ENCODE results near the gene ZFR2. TPM values are rescaled to one million over a fixed set of nuclear protein-coding genes. Genes with fewer than 3 reads are reported as not detected.
"Not testable (repeated sequence)": the region's sequence is repeated elsewhere in the genome, so short reads cannot be mapped to it uniquely, and the experiment has no call there.

The ZFR2 gene
- total RNA-seq, 1 experiment from 2014 or later = not detected

DNA sequence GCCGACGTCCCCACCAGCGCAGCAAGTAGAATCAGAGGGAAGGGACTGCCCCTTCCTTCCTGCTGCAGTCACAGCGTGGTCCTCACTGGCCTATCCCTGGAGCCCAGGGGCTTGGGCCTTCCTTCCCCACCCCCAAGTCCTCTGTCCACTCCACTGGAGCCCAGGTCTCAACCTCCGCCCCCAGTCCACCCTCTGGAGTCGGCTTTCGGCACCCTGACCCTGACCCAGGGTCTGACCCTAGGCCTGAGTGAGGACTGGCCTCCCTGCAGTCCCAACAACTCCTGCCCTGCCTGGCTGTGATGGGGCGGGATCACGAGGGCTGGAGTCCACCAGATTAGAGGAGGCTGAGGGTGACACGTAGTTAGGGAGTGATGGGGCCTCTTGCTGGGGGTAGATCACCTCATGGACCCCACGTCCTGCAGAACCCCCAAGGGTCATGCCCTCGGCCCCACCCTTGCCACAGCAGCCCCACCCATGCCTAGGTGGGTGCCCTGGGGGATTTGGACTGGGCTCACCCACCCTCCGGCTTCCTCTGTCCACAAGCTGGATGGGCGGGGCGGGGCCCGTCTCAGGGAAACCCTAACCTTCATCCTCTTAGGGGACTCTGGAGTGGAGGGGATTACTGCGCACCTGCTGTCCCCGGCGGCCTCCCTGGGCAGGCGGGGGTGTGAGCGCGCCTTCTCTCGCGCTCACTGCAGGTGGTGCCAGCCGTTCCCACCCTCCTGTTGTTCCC, 100.7 kb downstream of the ZFR2 start:
- H3K27ac Mint-ChIP-seq (ENCODE audit: unreplicated experiment) = no peak overlapping the region
- H3K9me3 Mint-ChIP-seq (ENCODE audit: low read depth, unreplicated experiment) = no peaks in the 10 kb centered on the region
- TF ChIP-seq, protein P1, sequence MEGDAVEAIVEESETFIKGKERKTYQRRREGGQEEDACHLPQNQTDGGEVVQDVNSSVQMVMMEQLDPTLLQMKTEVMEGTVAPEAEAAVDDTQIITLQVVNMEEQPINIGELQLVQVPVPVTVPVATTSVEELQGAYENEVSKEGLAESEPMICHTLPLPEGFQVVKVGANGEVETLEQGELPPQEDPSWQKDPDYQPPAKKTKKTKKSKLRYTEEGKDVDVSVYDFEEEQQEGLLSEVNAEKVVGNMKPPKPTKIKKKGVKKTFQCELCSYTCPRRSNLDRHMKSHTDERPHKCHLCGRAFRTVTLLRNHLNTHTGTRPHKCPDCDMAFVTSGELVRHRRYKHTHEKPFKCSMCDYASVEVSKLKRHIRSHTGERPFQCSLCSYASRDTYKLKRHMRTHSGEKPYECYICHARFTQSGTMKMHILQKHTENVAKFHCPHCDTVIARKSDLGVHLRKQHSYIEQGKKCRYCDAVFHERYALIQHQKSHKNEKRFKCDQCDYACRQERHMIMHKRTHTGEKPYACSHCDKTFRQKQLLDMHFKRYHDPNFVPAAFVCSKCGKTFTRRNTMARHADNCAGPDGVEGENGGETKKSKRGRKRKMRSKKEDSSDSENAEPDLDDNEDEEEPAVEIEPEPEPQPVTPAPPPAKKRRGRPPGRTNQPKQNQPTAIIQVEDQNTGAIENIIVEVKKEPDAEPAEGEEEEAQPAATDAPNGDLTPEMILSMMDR (IDR thresholded peaks at IDR 0.05; ENCODE audit: unreplicated experiment) = no peak
- H3K36me3 Mint-ChIP-seq (ENCODE audit: insufficient read depth, unreplicated experiment) = peaks cover 5% of the 10 kb centered on the region
- no peak for DNase-seq
- no peaks in the 10 kb centered on the region for H3K4me1 Mint-ChIP-seq (ENCODE audit: low read depth, unreplicated experiment)
- intact Hi-C loops (cut with micrococcal nuclease; ENCODE audit: unreplicated experiment) = no loop called here
- H3K27me3 Mint-ChIP-seq (ENCODE audit: unreplicated experiment) = peaks cover 9% of the 10 kb centered on the region
- BruUV-seq (replicated peaks) = no TSS peak
- CTCF ChIA-PET = no interaction called here
- no peak overlapping the region for H3K4me3 Mint-ChIP-seq (ENCODE audit: low read depth, unreplicated experiment)

DNA sequence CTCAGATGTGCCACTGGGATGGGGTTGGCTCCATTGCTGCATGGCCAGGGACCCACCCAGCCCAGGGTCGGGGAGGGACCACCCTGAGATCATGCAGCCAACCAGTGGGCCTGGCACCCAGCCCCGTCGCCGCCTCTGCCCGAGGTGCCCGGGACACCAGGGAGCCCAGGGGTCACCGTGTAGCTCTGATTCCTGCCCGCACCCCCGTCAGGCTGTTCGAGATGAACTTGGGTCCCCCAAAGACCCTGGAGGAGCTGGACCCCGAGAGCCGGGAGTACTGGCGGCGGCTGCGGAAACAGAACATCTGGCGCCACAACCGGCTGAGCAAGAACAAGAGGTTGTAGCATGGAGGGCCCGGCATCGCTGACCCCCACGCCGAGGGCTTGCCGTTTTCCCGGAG, 101.8 kb downstream of the ZFR2 start:
- intact Hi-C loops (cut with micrococcal nuclease; ENCODE audit: unreplicated experiment) = no loop called here
- Mint-ChIP-seq H3K4me3 (ENCODE audit: low read depth, unreplicated experiment) (no peak overlapping the region), H3K27ac (ENCODE audit: unreplicated experiment) (no peak overlapping the region), H3K27me3 (ENCODE audit: unreplicated experiment) (no peaks in the 10 kb centered on the region), H3K4me1 (ENCODE audit: low read depth, unreplicated experiment) (peaks cover under 1% of the 10 kb centered on the region), H3K36me3 (ENCODE audit: insufficient read depth, unreplicated experiment) (peaks cover 13% of the 10 kb centered on the region), H3K9me3 (ENCODE audit: low read depth, unreplicated experiment) (no peaks in the 10 kb centered on the region)
- CTCF ChIA-PET = no interaction called here
- no TSS peak for BruUV-seq (replicated peaks)
- no peak for DNase-seq
- TF ChIP-seq, protein P1 (IDR thresholded peaks at IDR 0.05; ENCODE audit: unreplicated experiment) = no peak

DNA sequence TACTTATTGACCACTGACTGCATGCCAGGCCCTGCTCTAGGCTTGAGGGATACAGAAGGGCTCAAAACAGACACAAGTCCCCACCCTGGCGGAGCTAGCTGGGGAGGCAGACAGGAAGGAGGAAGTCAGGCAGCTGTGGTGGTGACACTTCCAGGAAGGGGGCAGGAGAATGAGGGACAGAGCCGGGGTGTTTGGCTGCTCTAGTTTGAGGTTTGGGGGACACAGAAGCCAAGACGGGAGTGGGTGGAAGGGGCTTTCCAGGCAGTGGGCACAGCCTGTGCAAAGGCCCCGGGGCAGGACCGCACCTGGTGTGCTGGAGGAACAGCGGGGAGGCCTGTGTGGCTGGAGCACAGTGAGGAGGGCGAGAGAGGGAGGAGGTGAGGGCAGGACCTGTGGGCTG, 102.3 kb downstream of the ZFR2 start:
- CTCF ChIA-PET = no interaction called here
- H3K36me3 Mint-ChIP-seq (ENCODE audit: insufficient read depth, unreplicated experiment) = peaks cover 17% of the 10 kb centered on the region
- H3K27ac Mint-ChIP-seq (ENCODE audit: unreplicated experiment) = no peak overlapping the region
- H3K4me1 Mint-ChIP-seq (ENCODE audit: low read depth, unreplicated experiment) = peaks cover 5% of the 10 kb centered on the region
- H3K27me3 Mint-ChIP-seq (ENCODE audit: unreplicated experiment) = no peaks in the 10 kb centered on the region
- no peak for DNase-seq
- no peaks in the 10 kb centered on the region for H3K9me3 Mint-ChIP-seq (ENCODE audit: low read depth, unreplicated experiment)
- no peak overlapping the region for H3K4me3 Mint-ChIP-seq (ENCODE audit: low read depth, unreplicated experiment)
- no TSS peak for BruUV-seq (replicated peaks)
- TF ChIP-seq, protein P1 (IDR thresholded peaks at IDR 0.05; ENCODE audit: unreplicated experiment) = no peak
- intact Hi-C loops (cut with micrococcal nuclease; ENCODE audit: unreplicated experiment) = no loop called here

DNA sequence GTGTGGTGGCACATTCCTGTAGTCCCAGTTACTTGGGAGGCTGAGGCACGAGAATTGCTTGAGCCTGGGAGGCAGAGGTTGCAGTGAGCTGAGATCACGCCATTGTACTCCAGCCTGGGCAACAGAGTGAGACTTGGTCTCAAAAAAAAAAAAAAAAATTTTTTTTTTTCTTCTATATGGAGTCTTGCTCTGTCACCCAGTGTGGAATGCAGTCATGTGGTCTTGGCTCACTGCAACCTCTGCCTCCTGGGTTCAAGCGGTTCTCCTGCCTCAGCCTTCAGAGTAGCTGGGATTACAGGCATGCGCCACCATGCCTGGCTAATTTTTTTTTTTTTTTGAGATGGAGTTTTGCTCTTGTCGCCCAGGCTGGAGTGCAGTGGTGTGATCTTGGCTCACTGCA, 103.1 kb downstream of the ZFR2 start:
- peaks cover 24% of the 10 kb centered on the region for H3K36me3 Mint-ChIP-seq (ENCODE audit: insufficient read depth, unreplicated experiment)
- H3K9me3 Mint-ChIP-seq (ENCODE audit: low read depth, unreplicated experiment); intact Hi-C loops (cut with micrococcal nuclease; ENCODE audit: unreplicated experiment); H3K4me3 Mint-ChIP-seq (ENCODE audit: low read depth, unreplicated experiment); DNase-seq; BruUV-seq (replicated peaks); H3K27ac Mint-ChIP-seq (ENCODE audit: unreplicated experiment); CTCF ChIA-PET; H3K4me1 Mint-ChIP-seq (ENCODE audit: low read depth, unreplicated experiment); H3K27me3 Mint-ChIP-seq (ENCODE audit: unreplicated experiment): not testable (repeated sequence)

DNA sequence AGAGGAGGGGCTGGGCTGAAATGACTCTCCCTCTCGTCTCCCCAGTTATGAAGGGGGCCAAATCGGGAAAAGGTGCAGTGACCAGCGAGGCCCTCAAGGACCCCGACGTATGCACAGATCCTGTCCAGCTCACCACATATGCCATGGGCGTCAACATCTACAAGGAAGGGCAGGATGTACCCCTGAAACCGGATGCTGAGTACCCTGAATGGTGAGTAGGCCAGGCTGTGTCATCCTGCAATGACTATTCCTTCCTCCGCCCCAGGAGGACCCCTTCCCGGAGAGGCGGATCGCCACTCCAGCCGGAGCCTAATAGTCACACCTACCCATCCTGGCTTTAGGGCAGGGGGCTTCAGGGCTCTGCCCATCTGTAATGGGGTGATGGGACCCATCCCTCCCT, 103.7 kb downstream of the ZFR2 start:
- TF ChIP-seq, protein P1 (IDR thresholded peaks at IDR 0.05; ENCODE audit: unreplicated experiment) = no peak
- BruUV-seq (replicated peaks) = no TSS peak
- DNase-seq = no peak
- H3K4me1 Mint-ChIP-seq (ENCODE audit: low read depth, unreplicated experiment) = peaks cover 7% of the 10 kb centered on the region
- H3K4me3 Mint-ChIP-seq (ENCODE audit: low read depth, unreplicated experiment) = no peak overlapping the region
- intact Hi-C loops (cut with micrococcal nuclease; ENCODE audit: unreplicated experiment) = no loop called here
- CTCF ChIA-PET = no interaction called here
- H3K27me3 Mint-ChIP-seq (ENCODE audit: unreplicated experiment) = no peaks in the 10 kb centered on the region
- H3K27ac Mint-ChIP-seq (ENCODE audit: unreplicated experiment) = no peak overlapping the region
- no peaks in the 10 kb centered on the region for H3K9me3 Mint-ChIP-seq (ENCODE audit: low read depth, unreplicated experiment)
- peaks cover 26% of the 10 kb centered on the region for H3K36me3 Mint-ChIP-seq (ENCODE audit: insufficient read depth, unreplicated experiment)

Data from Calu3 (cell line).